GM19463 (cell line): ENCODE measurements around the gene TMPO.
"Not testable (repeated sequence)": the region's sequence is repeated elsewhere in the genome, so short reads cannot be mapped to it uniquely, and the experiment has no call there.

ENCODE experiments used
- ATAC-seq: cut with Tn5 transposase; IDR thresholded peaks from one replicate; pipeline ENCODE4 v1.9.1; 2021; ENCODE audit warnings: mild to moderate bottlenecking, moderate library complexity; ENCODE audit not compliant: unreplicated experiment

The TMPO gene

DNA sequence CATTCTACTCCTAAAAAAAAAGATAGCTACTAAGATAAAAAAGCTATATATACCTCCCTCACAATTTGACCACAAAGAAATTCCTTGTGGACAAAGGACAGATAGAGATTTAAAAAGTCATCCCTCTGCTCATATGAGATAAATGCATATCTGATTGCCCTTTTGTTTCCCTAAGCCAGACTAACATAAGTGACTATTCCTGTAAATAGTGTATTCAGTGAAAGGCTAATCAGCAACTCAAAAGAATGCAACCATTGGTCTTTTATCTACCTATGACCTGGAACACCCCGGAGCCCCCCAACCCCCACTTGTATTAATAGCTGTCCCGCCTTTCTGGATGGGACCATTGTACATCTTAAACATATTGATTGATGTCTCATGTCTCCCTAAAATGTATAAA, 6.3 kb upstream of the TMPO start:
- no peak for ATAC-seq

DNA sequence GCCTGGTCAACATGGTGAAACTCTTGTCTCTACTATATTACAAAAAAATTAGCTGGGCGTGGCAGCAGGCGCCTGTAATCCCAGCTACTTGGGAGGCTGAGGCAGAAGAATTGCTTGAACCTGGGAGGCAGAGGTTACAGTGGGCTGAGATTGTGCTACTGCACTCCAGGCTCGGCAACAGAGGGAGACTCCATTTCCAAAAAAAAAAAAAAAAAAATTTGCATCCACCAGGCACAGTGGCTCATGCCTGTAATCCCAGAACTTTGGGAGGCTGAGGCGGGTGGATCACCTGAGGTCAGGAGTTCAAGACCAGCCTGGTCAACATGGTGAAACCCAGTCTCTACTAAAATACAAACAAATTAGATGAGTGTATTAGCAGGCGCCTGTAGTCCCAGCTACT, 3.6 kb upstream of the TMPO start:
- ATAC-seq = not testable (repeated sequence)

DNA sequence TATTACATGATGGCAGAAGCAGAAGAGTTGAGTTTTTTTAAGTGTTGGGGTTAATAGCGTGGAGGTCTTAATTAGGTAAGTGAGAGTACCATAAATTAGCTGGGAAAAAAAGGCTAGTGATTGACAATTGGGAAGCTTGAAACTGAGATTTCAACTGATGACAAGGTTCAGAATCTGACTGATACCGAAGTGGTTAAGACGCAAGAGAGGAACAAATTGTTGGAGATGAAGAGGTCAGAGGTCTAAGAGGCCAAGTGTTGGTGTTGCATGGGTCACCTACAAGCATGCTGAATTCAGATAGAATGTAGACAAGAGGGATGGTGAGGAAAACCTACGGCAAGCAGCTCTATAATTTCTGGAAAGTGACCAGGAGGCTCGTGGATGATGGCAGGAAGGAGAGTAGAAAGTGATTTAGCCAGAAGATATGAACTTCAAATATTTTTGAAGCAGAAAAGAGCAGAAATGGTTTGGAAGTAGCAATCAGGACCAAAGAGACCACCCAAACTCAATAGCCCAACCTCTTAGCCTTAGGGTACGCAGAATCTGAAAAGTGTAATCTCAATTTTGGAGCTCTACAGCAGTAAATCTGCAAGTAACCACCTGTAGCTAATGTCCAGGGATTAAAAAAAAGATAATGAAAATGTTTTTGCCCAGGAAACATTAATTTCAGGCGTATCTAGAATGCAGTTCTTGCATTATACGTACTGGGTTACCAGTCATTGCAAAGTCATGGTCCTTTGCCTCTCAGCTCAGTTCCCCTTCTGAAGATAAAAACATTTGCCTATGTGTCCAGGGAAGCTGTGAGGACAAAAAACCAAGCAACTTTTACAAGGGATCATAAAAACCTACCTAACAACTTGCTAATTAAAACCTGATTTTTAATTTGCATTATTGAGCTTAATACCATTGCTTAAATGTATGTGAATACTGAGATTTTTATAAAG, 1.7 kb upstream of the TMPO start:
- no peak for ATAC-seq

DNA sequence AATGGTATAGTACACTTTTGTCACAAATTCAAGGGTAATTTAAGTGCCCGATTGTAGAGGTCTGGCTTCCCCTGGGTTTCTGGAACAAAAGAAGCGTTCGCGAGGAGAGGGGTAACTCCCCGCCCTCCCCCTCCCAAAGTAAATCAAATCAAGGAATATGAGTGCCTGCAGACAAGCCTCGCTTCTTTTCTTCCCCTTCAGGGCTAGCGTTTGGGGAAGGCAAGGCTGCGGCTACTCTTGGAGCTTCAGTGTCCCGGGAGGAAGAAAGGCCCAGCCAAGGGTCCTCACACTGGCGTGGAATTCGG, 456 bp upstream of the TMPO start:
- ATAC-seq = no peak

DNA sequence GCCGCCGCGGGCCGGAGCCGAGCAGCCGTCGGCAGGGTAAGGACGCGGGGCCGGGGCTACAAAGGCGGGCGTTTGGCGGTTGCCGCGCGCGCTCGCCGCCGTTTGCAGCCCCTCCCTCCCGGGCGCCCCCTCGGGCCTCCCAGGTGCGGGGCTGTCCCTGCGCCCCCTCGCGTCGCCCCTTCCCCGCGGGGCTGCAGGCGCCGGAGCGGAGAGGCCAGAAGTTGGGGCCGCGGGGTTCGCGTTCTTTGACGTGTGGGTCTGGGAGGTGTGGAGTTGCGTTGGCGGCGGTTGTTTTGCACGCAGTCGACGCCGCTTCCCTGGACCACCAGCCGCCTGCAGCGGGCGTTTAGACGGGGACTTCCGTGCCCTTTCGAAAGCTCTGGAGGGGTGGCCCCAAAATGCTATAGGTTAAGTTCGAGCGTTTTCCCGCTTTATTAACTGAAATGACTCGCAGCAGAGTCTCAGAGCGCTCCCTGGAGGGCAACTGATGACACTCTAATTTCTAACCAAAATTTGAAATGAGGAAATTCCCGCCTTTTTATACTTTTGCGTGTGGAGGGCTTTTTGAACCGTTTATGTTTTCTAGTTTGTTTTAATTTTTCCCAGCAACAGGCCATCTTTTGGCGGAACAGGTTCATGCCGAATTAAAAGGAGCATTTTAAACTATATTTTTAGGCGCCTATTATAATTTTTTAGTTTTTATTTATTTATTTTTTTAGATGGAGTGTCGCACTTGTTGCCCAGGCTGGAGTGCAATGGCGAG, 902 bp downstream of the TMPO start:
- ATAC-seq = peak; percentile 46

DNA sequence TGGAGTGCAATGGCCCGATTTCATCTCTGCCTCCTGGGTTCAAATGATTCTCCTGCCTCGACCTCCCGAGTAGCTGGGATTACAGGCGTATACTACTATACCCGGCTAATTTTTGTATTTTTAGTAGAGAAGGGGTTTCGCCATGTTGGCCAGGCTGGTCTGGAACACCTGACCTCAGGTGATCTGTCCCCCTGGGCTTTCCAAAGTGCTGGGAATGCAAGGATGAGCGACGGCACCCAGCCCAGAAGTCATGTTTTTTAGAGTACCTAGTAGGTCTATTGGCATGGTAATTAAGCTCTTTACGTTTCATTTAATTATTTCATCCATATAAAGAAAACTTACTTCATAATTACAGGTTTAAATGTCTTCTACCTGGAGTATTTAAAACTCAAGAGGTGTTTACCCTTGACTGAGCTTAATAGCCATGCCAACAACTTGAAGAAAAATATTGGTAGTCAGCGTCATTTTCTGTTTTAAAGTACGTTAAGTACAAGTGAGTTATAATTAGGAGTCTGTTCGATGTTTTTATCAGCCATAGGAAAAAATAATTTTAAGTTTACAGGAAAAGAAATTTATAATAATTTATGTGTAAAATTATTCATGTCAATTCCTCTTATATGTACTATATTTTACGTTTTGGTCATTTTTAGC, 4.0 kb downstream of the TMPO start:
- no peak for ATAC-seq

DNA sequence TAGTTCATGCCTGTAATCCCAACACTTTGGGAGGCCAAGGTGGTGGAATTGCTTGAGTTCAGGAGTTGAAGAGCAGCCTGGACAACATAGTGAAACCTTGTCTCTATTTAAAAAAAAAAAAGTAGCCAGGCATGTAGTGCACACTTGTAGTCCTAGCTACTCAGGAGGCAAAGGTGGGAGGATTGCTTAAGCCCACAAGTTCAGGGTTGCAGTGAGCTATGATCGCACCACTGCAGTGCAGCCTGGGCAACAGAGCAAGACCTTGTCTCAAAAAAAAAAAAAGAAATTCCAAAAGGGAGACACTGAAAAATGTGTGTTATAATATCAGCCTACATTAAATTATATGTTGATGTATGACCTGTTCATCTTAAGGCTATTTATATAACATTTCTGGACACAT, 14.7 kb downstream of the TMPO start:
- no peak for ATAC-seq

DNA sequence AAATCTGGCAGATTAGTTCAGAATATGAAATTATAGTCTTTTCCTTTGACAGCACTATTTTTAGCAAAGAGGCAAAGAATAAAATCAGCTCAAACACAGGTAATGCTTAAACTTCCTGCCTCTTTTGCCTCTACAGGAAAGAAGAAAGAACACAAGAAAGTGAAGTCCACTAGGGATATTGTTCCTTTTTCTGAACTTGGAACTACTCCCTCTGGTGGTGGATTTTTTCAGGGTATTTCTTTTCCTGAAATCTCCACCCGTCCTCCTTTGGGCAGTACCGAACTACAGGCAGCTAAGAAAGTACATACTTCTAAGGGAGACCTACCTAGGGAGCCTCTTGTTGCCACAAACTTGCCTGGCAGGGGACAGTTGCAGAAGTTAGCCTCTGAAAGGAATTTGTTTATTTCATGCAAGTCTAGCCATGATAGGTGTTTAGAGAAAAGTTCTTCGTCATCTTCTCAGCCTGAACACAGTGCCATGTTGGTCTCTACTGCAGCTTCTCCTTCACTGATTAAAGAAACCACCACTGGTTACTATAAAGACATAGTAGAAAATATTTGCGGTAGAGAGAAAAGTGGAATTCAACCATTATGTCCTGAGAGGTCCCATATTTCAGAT, 17.4 kb downstream of the TMPO start:
- ATAC-seq = no peak

DNA sequence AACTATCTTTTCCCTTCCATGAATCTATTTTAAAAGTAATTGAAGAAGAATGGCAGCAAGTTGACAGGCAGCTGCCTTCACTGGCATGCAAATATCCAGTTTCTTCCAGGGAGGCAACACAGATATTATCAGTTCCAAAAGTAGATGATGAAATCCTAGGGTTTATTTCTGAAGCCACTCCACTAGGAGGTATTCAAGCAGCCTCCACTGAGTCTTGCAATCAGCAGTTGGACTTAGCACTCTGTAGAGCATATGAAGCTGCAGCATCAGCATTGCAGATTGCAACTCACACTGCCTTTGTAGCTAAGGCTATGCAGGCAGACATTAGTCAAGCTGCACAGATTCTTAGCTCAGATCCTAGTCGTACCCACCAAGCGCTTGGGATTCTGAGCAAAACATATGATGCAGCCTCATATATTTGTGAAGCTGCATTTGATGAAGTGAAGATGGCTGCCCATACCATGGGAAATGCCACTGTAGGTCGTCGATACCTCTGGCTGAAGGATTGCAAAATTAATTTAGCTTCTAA, 18.4 kb downstream of the TMPO start:
- ATAC-seq = no peak

DNA sequence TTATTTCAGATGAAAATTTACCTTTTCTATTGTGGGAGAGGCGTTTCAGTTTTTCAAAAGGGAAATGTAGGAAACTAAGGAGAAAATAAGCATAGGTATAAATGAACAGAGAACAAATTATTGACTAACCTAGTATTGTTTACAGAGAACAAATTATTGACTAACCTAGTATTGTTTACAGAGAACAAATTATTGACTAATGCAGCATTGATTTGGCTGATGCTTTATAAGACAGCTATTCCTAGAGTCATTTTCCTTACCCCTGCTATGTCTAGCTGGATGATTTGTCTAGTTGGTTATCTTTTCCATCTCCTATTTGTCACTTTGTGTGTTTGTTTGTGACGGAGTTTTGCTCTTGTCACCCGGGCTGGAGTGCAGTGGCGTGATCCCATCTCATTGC, 22.6 kb downstream of the TMPO start:
- no peak for ATAC-seq

DNA sequence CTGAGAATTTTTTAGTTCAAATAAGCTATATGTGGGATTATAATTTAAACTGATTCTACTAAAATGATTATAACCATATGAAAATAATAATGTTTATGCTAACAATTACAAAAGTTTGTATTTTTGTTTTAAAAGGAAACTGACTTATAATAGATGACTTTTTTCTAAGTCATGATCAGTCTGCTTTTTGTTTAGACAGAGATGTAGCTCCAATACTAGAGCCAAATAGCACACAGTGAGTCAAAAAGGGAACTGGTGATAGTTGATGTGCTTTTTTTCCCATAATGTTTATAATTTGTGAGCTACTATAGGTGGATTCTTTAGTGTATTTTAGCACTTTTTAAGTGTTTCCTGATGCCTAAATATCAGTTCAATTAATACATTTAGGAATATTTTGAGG, 28.3 kb downstream of the TMPO start:
- no peak for ATAC-seq

DNA sequence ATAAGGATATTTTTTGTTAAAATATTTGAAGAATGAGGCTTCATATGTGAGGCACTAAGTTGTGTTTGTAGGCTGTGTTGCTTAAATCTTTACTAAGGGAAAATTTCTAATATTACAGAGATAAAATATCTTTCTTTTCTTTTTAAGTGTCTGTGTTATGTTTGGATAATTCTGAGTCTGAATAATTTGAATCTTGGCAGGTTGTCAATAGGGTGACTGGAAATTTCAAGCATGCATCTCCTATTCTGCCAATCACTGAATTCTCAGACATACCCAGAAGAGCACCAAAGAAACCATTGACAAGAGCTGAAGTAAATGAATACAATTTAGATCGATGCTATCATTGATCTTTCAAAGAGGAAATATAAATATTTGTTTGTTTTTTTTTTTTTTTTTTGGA, 29.4 kb downstream of the TMPO start:
- no peak for ATAC-seq

DNA sequence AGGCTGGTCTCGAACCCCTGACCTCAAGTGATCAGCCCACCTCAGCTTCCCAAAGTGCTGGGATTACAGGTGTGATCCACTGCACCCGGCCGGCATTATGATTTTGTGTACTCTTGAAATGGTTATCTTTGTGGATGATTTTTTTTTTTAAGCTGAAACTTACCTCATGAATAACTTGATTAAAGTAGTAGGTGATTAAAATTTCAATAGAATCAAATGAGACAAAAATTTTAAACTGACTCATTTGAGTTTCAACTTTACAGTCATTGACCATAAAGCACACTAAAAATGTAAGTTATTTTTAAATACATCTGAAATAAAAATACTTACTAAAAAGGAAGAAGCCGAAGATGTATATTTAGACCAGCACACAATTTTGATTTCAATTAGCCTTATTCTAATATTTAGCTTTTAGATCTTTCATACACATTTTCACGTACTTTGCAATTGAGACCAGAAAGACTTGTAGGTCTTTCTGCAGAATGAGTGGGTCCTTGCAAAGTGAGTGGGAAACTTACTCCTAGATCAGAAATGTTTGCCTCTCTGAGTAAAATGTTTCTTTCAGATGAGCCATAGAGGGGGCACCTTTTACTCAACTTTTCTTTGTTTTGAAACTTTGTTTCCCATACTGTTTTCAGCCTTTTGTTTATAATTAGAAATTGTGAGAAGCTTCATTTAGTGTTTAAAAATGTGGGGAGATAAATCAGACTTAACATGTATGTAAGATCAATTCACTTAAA, 34.2 kb downstream of the TMPO start:
- no peak for ATAC-seq

DNA sequence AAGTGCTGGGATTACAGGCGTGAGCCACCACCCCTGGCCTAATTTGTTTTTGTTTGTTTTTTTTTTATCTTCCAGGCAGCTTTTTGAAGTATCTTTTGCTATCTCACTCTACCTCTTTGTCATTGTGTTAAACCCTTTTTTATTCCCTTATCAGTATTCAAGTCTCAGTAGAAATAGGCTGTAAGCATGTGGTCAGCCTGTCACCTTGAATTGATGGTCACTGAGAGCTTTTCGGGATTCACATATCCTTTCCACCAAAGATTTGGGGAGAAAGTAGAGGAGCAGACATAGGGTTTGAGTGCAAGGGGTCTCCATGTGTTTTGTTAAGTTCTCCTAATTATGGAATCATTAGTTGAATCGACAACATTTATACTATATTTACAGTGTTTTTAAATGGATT, 36.4 kb downstream of the TMPO start:
- ATAC-seq = no peak

DNA sequence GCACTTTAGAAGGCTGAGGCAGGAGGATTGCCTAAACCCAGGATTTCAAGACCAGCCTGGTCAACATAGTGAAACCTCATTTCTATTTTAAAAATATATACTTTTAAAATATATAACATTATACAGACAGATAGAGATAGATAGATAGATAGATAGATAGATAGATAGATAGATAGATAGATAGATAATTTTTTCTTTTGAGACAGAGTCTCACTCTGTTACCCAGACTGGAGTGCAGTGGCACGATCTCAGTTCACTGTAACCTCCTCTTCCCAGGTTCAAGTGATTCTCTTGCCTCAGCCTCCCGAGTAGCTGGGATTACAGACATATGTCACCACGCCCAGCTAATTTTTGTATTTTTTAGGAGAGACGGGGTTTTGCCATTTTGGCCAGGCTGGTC, 42.7 kb downstream of the TMPO start:
- not testable (repeated sequence) for ATAC-seq

DNA sequence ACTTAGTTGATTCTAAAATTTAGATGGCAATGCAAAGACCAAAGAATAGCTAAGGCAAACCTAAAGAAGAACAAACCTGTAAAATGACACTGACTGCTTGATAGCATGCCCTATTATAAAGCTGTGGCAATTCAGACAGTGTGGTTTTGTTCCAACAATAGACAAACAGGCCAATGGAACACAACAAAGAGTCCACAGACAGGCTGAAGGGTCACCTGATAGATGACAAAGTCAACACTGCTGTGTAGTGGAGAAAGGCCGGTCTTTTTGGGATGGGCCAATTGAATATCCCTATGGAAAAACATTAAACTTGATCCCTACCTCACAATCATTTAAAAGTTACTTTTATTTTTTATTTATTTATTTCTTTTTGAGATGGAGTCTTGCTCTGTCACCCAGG, 44.3 kb downstream of the TMPO start:
- ATAC-seq = no peak

DNA sequence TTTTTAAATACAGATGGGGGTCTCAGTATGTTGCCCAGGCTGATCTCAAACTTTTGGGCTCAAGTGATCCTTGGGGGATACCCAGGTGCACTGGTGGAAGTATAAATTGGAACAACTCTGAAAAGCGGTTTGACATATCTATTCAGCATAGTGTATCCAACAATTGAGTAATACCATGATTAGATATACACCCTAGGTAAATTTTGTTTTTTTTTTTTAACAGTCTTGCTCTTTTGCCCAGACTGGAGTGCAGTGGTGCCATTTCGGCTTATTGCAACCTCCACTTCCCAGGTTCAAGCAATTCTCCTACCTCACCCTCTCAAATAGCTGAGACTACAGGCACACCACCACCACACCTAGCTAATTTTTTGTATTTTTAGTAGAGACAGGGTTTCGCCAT, 46.5 kb downstream of the TMPO start:
- no peak for ATAC-seq

DNA sequence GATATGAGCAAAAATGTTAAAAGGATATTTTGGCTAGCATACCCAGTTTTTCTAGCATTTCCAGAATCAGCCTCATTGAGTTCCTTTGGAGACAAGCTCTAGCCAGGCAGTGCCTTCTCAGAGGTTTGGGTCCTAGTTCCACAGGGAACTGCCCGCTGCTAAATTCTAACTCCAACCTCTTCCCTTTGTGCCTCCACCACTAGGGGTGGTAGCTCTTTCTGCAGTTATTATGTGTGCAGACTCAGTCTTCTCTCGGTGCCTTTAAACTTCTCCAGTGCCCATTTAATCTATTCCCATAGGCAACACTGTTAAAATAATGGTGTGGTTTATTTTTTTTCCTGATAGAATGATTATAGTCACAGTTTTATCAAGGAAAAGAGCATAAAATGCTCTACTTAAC, 56.6 kb downstream of the TMPO start:
- ATAC-seq = no peak

DNA sequence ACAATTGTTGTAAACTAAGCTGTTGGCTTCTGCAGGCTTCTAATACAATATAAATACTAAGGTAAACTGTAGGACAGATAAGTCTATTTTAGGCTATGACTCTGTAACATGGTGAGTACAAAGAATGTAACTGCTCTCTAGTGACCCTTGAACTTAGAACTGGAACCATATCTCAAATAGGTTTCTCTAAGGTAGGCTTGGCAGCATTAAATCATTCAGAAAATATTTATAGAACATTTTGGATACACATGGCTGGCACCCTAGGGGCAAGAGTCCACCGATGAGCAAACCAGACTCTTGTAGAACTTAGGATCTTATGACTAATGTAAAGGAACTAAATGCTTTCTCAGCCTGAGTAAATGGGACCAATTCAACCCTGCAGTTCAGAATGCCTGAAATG, 58.7 kb downstream of the TMPO start:
- no peak for ATAC-seq

DNA sequence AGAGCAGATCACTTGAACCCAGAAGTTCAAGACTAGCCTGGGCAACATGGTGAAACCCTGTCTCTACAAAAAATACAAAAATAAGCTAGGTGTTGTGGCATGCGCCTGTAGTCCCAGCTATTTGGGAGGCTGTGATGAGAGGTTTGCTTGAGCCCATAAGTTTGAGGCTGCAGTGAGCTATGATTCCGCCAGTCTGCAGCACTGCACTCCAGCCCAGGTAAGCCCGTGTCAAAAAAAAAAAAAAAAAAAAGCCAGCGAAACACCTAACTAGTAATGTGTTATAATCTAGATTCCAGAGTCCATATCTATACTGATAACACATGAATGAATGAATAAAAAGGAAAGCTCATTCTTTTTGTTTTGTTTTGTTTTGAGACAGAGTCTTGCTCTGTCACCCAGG, 59.6 kb downstream of the TMPO start:
- no peak for ATAC-seq

DNA sequence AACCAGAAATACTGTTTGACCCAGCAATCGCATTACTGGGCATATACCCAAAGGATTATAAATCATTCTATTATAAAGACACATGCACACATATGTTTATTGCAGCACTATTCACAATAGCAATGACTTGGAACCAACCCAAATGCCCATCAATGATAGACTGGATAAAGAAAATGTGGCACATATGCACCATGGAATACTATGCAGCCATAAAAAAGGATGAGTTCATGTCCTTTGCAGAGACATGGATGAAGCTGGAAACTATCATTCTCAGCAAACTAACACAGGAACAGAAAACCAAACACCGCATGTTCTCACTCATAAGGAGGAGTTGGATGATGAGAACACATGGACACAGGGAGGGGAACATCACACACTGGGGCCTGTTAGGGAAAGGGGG, 61.4 kb downstream of the TMPO start:
- not testable (repeated sequence) for ATAC-seq
